Keratinocyte (primary cell): ENCODE results near the gene PHF2. TPM values are rescaled to one million over a fixed set of nuclear protein-coding genes. Genes with fewer than 3 reads are reported as not detected.

Source experiments
- DNase-seq: peaks from one replicate; pipeline ENCODE4 v3.0.0-alpha.2; 2011; ENCODE audit warnings: low read depth, missing footprints, low spot score
- FAIRE-seq: peaks from 2 replicates; lab custom pipeline; 2011; peaks lifted over from hg19 to GRCh38; lab: Jason Lieb, UNC
- H2AFZ ChIP-seq: 2 replicates; pipeline ENCODE4 v1.6.0; 2012; ENCODE audit warnings: low read length, control low read depth, inconsistent platforms; ENCODE audit not compliant: control insufficient read depth
- H3K27ac ChIP-seq: 2 replicates; pipeline ENCODE4 v1.5.1; 2011; ENCODE audit warnings: low read length; ENCODE audit not compliant: control insufficient read depth, insufficient read depth
- H3K27me3 ChIP-seq: 3 replicates; pipeline ENCODE4 v1.6.0; 2011; ENCODE audit warnings: low read length; ENCODE audit not compliant: control insufficient read depth, insufficient read depth; ENCODE audit errors: extremely low read depth
- H3K36me3 ChIP-seq, 2 experiments: 2 replicates in 1 of 2; 3 replicates in 1 of 2; pipeline ENCODE4 v1.5.1; 2011; ENCODE audit warnings: low read length in 2 of 2, mild to moderate bottlenecking in 1 of 2; ENCODE audit not compliant: control insufficient read depth in 2 of 2, insufficient read depth in 2 of 2; ENCODE audit errors: extremely low read depth in 1 of 2
- H3K4me1 ChIP-seq: 3 replicates; pipeline ENCODE4 v1.5.1; 2011; ENCODE audit warnings: low read length; ENCODE audit not compliant: control insufficient read depth, insufficient read depth; ENCODE audit errors: extremely low read depth
- H3K4me2 ChIP-seq: 3 replicates; pipeline ENCODE4 v1.6.0; 2011; ENCODE audit warnings: low read depth, low read length; ENCODE audit not compliant: control insufficient read depth, insufficient read depth; ENCODE audit errors: extremely low read depth
- H3K4me3 ChIP-seq, 3 experiments: fragments of 200-600 bp in 1 of 3; sonication (generic) in 1 of 3; 2 replicates in 2 of 3; 3 replicates in 1 of 3; pipeline ENCODE4 v1.5.1; 2011 to 2016; ENCODE audit warnings: low read length in 3 of 3, mild to moderate bottlenecking in 3 of 3, control low read depth in 2 of 3, inconsistent platforms in 1 of 3, low read depth in 1 of 3, mixed read lengths in 1 of 3, mixed run types in 1 of 3, moderate library complexity in 1 of 3; ENCODE audit not compliant: control insufficient read depth in 2 of 3, insufficient read depth in 2 of 3; ENCODE audit errors: extremely low read depth in 1 of 3
- H3K79me2 ChIP-seq: 2 replicates; pipeline ENCODE4 v1.6.0; 2012; ENCODE audit warnings: low read length; ENCODE audit not compliant: control insufficient read depth, insufficient read depth
- H3K9ac ChIP-seq: 3 replicates; pipeline ENCODE4 v1.6.0; 2011; ENCODE audit warnings: low read length; ENCODE audit not compliant: control insufficient read depth, insufficient read depth; ENCODE audit errors: extremely low read depth
- H3K9me1 ChIP-seq: 3 replicates; pipeline ENCODE4 v1.6.0; 2011; ENCODE audit warnings: low read length; ENCODE audit not compliant: control insufficient read depth, insufficient read depth; ENCODE audit errors: extremely low read depth
- H3K9me3 ChIP-seq: 2 replicates; pipeline ENCODE4 v1.5.1; 2012; ENCODE audit warnings: low read depth, low read length; ENCODE audit not compliant: control insufficient read depth
- H4K20me1 ChIP-seq: 3 replicates; pipeline ENCODE4 v1.6.0; 2011; ENCODE audit warnings: low read length; ENCODE audit not compliant: control insufficient read depth, insufficient read depth; ENCODE audit errors: extremely low read depth
- EZH2 ChIP-seq: IDR thresholded peaks from one replicate; pipeline ENCODE4 v1.6.1; 2012; ENCODE audit warnings: inconsistent platforms, mild to moderate bottlenecking, low read length, moderate library complexity
- dilution Hi-C: fragments of 300-500 bp; cut with MboI; formaldehyde crosslinking; loops from one replicate; pipeline ENCODE4 v1.7.0; 2020; ENCODE audit warnings: low sequenced_read_pairs; ENCODE audit not compliant: extremely low pct_ligation_motif_present
- polyA plus RNA-seq, 5 experiments: library from polyadenylated mRNA; depleted of rRNA in 3 of 5; stranded (reverse) in 3 of 5; stranded (forward) in 1 of 5; unstranded in 1 of 5; fragments of >200 nt; gene quantifications; 1 replicate in 1 of 5; 2 replicates in 3 of 5; 3 replicates in 1 of 5; pipeline versions ENCODE4 v1.2.1 to v1.2.3, GENCODE V29; 2011 to 2012; ENCODE audit warnings: missing spikeins in 2 of 5, low read depth in 1 of 5, low replicate concordance in 1 of 5
- TF ChIP-seq, protein P1 (sequence below), 3 experiments: IDR thresholded peaks in 1 of 3; conservative IDR thresholded peaks in 1 of 3; optimal IDR thresholded peaks in 1 of 3; 2 replicates in 2 of 3; 3 replicates in 1 of 3; pipeline versions ENCODE3 to v1.5.1; 2011; ENCODE audit warnings: low read length in 3 of 3, mild to moderate bottlenecking in 3 of 3, moderate library complexity in 2 of 3, control low read depth in 1 of 3, inconsistent platforms in 1 of 3; ENCODE audit not compliant: insufficient read depth in 2 of 3; ENCODE audit errors: extremely low read depth in 1 of 3

The PHF2 gene
- polyA plus RNA-seq, 1 donor (not counting 4 experiments of a cell fraction or from before 2014, with no cell fraction given): 5.1 TPM

DNA sequence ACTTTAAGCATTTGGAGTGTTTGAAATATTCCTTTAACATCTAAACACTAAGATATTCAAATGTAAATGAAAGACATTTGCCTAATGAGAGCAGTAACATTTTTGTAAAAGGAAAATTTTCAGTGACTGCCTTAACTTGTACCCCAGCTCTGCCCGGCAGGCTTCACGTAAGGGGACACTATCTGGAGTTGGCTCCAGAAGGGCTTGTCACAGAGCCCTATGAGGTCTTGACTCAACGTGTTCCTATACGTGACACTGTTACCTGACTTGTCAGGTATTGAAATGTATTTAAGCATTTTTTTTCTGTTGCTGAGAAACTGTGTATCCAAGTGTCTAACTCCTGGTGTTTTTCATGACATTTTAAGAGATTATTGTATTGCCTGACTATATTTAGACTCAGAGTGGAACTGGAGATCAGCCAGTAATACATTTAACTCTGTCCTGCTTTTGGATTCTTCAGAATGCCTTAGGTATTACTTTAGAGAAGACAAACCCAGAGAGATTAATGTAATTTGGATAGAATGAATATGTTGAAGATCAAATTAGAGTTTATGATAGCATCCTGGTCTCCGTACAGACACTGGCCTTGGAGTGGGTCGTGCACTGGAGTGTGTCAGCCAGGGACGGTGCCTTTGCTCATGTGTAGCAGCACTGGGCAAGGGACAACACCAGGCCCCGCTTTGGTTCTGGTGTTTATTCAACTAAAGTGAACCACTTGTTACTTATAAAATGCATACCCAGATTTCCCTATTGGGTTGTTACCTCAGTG lies 34.6 kb upstream of the PHF2 start:
- no peaks in the 10 kb centered on the region for H3K9me1 ChIP-seq
- FAIRE-seq (no peak), DNase-seq (no peak)
- H3K79me2 ChIP-seq: peaks cover 7% of the 10 kb centered on the region
- H3K27me3 ChIP-seq: no peaks in the 10 kb centered on the region
- no peaks in the 10 kb centered on the region for H4K20me1 ChIP-seq
- H3K9ac ChIP-seq: no peak overlapping the region
- H3K36me3 ChIP-seq: peaks cover 18 to 19% of the 10 kb centered on the region in 2 experiments
- no peak overlapping the region for H2AFZ ChIP-seq
- H3K9me3 ChIP-seq: no peaks in the 10 kb centered on the region
- peak overlapping the region; percentile 16 for H3K27ac ChIP-seq
- no peak overlapping the region for H3K4me3 ChIP-seq
- peaks cover 24% of the 10 kb centered on the region for H3K4me1 ChIP-seq
- no peak overlapping the region for H3K4me2 ChIP-seq
- TF ChIP-seq, protein P1, sequence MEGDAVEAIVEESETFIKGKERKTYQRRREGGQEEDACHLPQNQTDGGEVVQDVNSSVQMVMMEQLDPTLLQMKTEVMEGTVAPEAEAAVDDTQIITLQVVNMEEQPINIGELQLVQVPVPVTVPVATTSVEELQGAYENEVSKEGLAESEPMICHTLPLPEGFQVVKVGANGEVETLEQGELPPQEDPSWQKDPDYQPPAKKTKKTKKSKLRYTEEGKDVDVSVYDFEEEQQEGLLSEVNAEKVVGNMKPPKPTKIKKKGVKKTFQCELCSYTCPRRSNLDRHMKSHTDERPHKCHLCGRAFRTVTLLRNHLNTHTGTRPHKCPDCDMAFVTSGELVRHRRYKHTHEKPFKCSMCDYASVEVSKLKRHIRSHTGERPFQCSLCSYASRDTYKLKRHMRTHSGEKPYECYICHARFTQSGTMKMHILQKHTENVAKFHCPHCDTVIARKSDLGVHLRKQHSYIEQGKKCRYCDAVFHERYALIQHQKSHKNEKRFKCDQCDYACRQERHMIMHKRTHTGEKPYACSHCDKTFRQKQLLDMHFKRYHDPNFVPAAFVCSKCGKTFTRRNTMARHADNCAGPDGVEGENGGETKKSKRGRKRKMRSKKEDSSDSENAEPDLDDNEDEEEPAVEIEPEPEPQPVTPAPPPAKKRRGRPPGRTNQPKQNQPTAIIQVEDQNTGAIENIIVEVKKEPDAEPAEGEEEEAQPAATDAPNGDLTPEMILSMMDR (optimal IDR thresholded peaks at IDR 0.05 in 1 of 3, IDR thresholded peaks at IDR 0.05 in 1 of 3, conservative IDR thresholded peaks at IDR 0.05 in 1 of 3; ENCODE audit: extremely low read depth in 1 of 3, insufficient read depth in 2 of 3, low read length in 3 of 3): no peak
- no peak for TF ChIP-seq EZH2
- dilution Hi-C loops: no loop called here

DNA sequence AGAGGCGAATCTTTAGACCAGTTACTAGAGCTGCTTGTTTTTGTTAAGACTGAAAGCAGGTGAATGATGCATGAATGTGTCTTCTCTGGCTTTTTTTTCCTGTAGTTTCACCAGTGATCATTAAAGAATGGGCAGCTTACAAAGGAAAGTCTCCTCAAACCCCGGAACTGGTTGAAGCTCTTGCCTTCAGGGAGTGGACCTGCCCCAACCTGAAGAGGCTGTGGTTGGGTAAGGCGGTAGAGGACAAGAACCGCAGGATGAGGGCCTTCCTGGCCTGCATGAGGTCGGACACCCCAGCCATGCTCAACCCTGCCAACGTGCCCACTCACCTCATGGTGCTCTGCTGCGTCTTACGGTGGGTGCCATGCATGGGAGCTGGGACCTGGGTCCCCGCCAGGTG lies 33.3 kb upstream of the PHF2 start:
- Histone ChIP-seq H3K79me2 (peaks cover 7% of the 10 kb centered on the region), H3K27ac (peak overlapping the region; percentile 5), H3K36me3 (peaks cover 15 to 18% of the 10 kb centered on the region in 2 experiments), H3K4me2 (no peak overlapping the region), H3K4me1 (peaks cover 24% of the 10 kb centered on the region), H3K9me1 (no peaks in the 10 kb centered on the region), H4K20me1 (no peaks in the 10 kb centered on the region), H3K9ac (no peak overlapping the region), H3K4me3 (no peak overlapping the region), H3K9me3 (no peaks in the 10 kb centered on the region), H2AFZ (no peak overlapping the region), H3K27me3 (no peaks in the 10 kb centered on the region)
- FAIRE-seq: no peak
- peak; percentile 17 for DNase-seq
- TF ChIP-seq, protein P1 (optimal IDR thresholded peaks at IDR 0.05 in 1 of 3, IDR thresholded peaks at IDR 0.05 in 1 of 3, conservative IDR thresholded peaks at IDR 0.05 in 1 of 3; ENCODE audit: extremely low read depth in 1 of 3, insufficient read depth in 2 of 3, low read length in 3 of 3): no peak
- TF ChIP-seq EZH2: no peak
- dilution Hi-C loops: no loop called here
